DND-41 (cell line): ENCODE data around the gene RHOH.

Source experiments
- CTCF ChIP-seq: IDR thresholded peaks from 2 replicates; pipeline ENCODE4 v1.5.1; 2012; ENCODE audit warnings: borderline replicate concordance, low read length, moderate library complexity, mild to moderate bottlenecking; ENCODE audit not compliant: poor library complexity, severe bottlenecking; ENCODE audit errors: extremely low read depth
- EZH2 ChIP-seq: IDR thresholded peaks from 3 replicates; pipeline ENCODE4 v1.6.1; 2012; ENCODE audit warnings: borderline replicate concordance, low read depth, mild to moderate bottlenecking, moderate library complexity, low read length, inconsistent platforms; ENCODE audit not compliant: severe bottlenecking

DNA sequence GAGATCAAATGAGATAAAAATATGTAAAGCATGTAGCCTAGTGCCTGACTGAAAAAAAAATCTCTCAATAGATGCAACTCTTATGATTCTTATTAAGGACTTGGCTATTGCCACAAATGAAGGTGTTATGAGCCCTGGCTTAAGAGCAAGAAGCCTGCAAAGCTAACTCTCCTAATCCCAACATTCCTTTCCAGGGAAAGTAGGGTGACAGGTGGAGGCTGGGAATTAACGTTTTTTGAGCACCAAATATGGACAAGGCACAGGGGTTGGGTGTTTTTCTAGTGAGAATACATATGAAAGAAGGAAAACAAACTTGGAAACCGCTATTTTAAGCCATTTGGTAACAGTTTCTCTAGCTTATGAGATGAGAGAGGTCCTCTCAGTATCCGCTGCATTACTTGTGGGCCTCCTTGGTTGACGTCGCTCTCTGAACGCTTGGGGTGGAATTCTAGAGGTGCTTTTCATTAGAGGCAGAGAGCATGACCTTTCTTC lies 2.4 kb downstream of the RHOH start:
- no peak for TF ChIP-seq CTCF
- no peak for TF ChIP-seq EZH2
